Measurements from ENCODE around the gene TMIGD3. TPM values are rescaled to one million over a fixed set of nuclear protein-coding genes. Genes with fewer than 3 reads are reported as not detected.

Gene TMIGD3
- total RNA-seq, 3 donors from 2014 or later, result 0.87 to 5.0 (median 3.5) TPM

DNA sequence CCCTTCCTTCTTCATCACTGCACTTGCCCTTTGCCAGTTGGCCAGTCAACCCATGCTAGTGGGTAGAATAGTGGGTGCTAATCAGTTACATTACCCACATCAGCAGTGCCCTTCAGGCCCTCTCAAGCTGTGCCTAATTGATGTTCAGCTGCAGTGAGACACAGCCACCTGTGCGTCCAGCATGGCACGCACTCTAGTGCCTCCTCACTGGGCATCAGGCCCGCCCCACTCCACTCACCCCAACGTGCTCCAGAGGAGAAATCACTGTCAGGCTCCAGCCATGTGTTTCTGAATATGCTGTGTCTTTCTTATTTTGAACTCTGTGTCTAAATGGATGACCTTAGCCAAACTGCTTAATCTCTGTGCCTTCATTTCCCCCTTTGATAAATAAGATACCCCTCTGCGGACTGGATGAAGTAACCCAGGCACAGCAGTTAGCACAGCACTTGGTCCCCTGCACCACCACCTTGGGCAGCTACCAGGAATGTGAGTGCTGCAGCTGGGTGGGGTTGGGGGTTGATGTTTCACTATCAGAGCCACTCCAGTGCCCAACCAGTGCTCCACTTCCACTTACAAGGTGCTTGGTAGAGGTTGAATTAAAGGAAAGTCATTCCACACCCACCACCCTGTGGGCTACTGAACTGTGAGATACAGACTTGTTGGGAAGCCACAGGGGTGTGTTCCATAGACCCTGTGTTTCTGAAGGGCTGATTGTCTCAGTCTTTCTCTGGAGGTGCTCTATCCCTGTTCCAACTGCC lies 8.9 kb upstream of the TMIGD3 start:
- TF ChIP-seq, protein P1, sequence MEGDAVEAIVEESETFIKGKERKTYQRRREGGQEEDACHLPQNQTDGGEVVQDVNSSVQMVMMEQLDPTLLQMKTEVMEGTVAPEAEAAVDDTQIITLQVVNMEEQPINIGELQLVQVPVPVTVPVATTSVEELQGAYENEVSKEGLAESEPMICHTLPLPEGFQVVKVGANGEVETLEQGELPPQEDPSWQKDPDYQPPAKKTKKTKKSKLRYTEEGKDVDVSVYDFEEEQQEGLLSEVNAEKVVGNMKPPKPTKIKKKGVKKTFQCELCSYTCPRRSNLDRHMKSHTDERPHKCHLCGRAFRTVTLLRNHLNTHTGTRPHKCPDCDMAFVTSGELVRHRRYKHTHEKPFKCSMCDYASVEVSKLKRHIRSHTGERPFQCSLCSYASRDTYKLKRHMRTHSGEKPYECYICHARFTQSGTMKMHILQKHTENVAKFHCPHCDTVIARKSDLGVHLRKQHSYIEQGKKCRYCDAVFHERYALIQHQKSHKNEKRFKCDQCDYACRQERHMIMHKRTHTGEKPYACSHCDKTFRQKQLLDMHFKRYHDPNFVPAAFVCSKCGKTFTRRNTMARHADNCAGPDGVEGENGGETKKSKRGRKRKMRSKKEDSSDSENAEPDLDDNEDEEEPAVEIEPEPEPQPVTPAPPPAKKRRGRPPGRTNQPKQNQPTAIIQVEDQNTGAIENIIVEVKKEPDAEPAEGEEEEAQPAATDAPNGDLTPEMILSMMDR (IDR thresholded peaks at IDR 0.05), result no peak
- ATAC-seq (no peak), DNase-seq (no peak)
- Histone ChIP-seq H3K36me3 (ENCODE audit: low read depth) (no peaks in the 10 kb centered on the region), H3K4me3 (no peak overlapping the region), H3K4me1 (ENCODE audit: low read depth) (peaks cover 23% of the 10 kb centered on the region), H3K9me3 (no peaks in the 10 kb centered on the region)
- intact Hi-C loops (cut with DNase I, micrococcal nuclease), result loop anchor here in 1 of 2 donors (10.0 kb wide), 1 partner anchor 142 kb away; no protein-coding TSS in a partner anchor

DNA sequence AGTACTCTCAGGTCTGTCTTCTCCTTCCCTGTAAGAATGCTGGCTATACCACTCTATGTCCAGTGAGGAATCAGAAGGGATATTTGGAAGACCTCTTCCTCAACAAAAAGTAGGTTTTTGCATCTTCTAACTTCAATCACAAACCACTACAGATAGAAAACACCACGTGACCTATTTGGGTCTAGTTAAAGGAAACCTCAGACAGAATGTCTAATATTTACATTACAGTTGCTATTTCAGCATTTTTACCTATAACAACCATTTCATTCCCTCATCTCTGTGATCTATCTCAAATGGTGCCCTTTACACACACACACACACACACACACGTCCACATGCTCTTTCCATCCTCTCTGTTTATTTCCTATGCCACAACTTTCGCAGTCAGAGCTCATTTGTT lies 7.9 kb upstream of the TMIGD3 start:
- Histone ChIP-seq H3K4me1 (ENCODE audit: low read depth) (peaks cover 28% of the 10 kb centered on the region), H3K36me3 (ENCODE audit: low read depth) (no peaks in the 10 kb centered on the region), H3K9me3 (no peaks in the 10 kb centered on the region), H3K4me3 (no peak overlapping the region)
- ATAC-seq (no peak), DNase-seq (no peak)
- TF ChIP-seq, protein P1 (IDR thresholded peaks at IDR 0.05), result no peak
- intact Hi-C loops (cut with DNase I, micrococcal nuclease), result loop anchor here in 1 of 2 donors (10.0 kb wide), 1 partner anchor 143 kb away; no protein-coding TSS in a partner anchor

DNA sequence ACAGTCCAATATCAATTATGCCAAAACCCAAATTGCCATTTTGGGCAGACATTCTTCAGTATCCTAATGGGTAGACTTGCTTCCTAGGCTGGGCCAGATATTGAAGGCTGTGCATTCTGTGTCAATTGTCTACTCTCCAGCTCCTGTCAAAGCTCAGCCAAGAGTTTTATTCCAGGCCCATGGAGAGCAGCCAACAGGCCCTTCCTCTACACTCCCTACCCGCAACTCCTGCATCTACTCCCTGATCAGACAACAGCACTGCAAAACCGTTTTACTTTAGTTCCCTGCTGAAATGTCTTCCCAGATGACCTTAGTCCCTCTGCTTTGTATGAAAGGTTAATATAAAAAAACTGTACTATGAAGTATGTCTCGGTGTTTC lies 6.6 kb upstream of the TMIGD3 start:
- DNase-seq, result no peak

DNA sequence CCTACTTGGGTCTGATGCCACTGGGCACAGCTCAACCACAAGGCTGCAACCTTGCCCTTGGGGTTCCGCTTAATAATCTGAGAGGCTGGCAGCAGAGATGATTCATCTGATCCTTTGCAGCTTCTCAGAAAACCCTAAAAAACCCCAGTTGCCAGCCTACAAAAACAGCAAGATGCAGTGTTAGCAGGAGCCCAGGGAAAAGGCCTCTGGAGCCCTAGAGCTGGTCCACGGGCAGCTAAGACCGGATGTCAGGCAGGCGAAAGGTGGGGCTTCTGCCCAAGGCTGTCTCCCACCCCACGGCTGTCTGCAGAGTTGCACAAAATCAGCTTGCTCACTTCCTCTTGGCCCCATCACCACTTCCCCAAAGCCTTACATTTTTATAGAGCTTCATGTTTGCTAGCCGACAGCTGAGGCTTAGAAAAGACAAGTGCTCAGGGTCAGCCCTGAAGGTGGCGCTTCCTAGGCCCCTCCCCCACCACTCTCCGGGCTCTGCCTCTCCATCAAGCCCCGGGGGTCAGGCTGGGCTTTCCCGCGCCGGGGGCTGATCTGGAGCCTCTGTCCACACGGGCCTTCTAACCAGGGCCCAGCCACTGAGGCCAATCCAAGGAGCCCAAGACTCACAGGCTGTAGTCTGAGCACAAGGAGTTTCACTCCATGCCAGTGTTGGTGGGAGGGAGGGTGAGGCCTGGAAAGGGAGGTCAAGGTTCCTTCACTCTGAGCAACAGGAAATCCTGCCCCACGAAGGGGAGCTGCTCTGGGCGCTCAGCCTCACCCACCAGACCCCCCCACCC lies 4.2 kb upstream of the TMIGD3 start:
- TF ChIP-seq, protein P1 (IDR thresholded peaks at IDR 0.05), result no peak
- peak; percentile 85 for ATAC-seq
- H3K9me3 ChIP-seq, result no peaks in the 10 kb centered on the region
- peak; percentile 87 to 89 (median 87) for DNase-seq
- no peak overlapping the region for H3K4me3 ChIP-seq
- peaks cover 25% of the 10 kb centered on the region for H3K4me1 ChIP-seq (ENCODE audit: low read depth)
- intact Hi-C loops (cut with DNase I, micrococcal nuclease), result loop anchor here in 1 of 2 donors (10.0 kb wide), 1 partner anchor 237 kb away; no protein-coding TSS in a partner anchor
- H3K36me3 ChIP-seq (ENCODE audit: low read depth), result no peaks in the 10 kb centered on the region

More for the DNA sequence above, 6.6 kb upstream of the TMIGD3 start:
- intact Hi-C loops (cut with DNase I, micrococcal nuclease), result loop anchor here in 1 of 2 donors (10.0 kb wide), 2 partner anchors 145 to 235 kb away; no protein-coding TSS in a partner anchor
- ATAC-seq, result no peak
- no peak overlapping the region for H3K4me3 ChIP-seq
- H3K9me3 ChIP-seq, result no peaks in the 10 kb centered on the region
- H3K4me1 ChIP-seq (ENCODE audit: low read depth), result peaks cover 25% of the 10 kb centered on the region
- TF ChIP-seq, protein P1 (IDR thresholded peaks at IDR 0.05), result no peak
- H3K36me3 ChIP-seq (ENCODE audit: low read depth), result no peaks in the 10 kb centered on the region

DNA sequence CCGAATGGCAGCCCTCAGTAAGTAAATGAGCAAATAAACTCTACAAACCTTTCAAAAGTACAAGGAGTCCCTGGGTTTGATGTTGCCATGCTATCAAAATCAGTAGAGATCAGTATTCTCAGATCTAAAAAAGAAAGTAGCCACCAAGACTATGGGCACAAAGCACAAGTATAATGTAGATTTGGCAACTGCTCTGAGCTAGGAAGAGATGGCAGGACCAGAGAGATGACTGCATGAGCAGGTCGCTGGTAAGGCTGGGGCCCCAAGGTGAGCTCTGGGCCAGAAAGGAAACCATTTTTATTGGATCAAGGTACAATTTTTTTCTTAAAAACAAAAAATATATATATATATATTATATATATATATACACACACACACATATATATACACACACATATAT lies 3.1 kb upstream of the TMIGD3 start:
- no peaks in the 10 kb centered on the region for H3K9me3 ChIP-seq
- peaks cover 25% of the 10 kb centered on the region for H3K4me1 ChIP-seq (ENCODE audit: low read depth)
- no peaks in the 10 kb centered on the region for H3K36me3 ChIP-seq (ENCODE audit: low read depth)
- no peak for DNase-seq
- intact Hi-C loops (cut with DNase I, micrococcal nuclease), result loop anchor here in 1 of 2 donors (10.0 kb wide), 1 partner anchor 238 kb away; no protein-coding TSS in a partner anchor
- TF ChIP-seq, protein P1 (IDR thresholded peaks at IDR 0.05), result no peak
- no peak for ATAC-seq
- no peak overlapping the region for H3K4me3 ChIP-seq
